ENCODE measurements around the gene DPP7.
A peak's percentile ranks its signal among the peaks of the same experiment; 100 is the strongest.
"Not testable (repeated sequence)": the region's sequence is repeated elsewhere in the genome, so short reads cannot be mapped to it uniquely, and the experiment has no call there.

Gene DPP7

DNA sequence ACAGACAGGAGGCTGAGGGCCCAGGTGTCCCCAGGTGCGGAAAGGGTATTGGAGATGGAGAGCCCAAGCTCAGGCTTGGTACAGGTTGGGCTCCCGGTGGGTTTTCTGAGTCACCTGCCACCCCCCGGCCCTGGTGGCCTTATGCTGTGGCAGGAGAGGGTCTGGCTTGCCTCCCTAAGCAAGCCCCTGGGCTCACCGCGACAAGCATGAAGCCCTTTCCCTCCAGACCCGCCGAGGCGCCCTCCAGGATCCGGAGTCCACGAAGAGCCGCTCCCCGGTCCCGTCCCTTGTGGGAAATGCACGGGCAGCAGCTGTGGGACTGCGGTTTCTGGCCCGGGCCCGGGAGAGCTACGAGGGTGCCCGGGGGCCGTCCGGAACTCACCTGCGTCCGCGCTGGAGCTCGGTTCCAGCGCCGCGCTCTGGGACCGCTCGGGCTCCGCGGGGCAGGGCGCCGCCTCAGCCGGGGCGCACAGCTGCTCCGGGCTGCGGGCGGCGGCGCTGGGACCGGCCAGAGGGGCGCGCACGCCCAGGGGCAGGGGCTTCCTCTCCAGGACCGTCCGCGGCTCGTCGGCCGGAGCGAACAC is 44.9 kb downstream of the DPP7 start:
- DNase-seq: no peak

DNA sequence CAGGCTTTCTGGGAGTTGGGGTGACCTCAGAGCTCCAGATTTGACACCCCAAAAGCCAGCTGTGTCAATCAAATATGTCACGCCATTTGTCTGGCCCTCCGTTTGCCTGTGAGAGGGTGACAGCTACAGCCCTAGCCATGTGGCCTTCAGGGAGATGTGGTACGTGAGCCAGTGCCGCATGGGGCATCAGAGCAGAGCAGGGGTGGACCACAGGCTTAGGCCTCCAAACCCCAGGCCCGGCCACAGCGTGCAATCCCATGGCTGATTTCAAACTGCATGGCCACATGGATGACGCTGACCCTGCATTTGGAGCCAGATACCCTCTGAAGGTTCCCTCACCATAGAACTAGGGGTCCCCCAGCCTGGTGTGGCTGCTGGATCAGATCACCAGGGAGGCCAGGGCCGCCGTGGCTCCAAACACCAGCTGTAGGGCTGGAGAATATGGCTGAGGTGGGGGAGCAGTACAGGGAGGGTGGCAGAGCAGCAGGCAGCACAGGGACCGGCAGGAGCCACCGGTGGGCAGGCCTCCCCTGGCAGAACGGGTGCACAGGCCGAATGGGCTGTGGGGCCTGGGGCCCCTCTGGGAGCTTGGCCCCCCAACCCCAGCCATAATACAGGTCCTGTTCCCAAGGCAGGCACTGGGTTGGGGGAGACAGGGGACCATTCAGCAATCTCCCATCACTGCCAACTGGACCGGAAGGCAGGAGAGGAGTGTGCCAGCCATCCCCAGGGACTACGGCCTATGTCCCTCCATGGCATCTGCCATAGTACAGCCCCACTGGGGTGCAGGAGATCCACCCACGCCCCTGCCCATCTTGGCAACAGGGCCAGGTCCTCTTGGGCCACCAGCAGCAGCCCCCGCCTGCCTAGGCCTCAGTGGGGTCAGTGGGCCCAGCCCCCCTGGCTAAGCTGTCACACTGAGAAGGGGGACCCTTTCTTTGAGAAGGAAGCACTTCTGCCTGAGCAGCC is 45.7 kb downstream of the DPP7 start:
- no peak for DNase-seq

DNA sequence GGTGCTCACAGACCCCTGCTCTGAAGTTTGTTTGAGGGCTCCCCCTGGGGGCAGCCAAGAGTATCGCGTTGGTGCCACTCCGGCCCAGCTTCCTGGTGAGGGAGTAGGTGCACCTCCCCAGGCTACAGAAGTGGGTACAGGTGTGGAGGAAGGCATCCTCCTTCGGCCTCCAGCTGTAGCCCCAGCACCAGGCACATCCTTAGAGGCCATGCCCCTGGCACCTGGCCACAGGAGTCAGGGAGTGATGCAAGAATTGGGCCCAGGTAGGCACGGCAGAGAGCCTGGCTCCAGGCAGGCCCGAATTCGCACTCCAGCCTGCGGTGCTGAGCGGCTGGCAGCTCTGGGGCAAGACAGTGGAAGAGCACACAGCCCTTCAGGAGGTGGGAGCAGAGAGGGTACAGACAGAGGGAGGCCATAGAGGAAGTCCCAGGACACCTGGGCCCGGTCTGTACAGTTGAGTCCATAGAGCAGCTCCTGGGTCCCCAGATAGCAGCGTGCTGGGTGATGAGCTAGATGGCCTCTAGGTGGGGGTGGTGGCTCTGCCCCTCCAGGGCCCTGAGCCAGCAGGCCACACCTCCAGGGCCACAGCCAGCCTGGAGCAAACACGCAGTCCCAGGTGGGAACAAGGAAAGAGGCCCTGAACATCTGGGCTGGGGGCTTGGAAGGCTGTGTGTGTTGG is 46.5 kb downstream of the DPP7 start:
- DNase-seq: peak; percentile 81 to 82

DNA sequence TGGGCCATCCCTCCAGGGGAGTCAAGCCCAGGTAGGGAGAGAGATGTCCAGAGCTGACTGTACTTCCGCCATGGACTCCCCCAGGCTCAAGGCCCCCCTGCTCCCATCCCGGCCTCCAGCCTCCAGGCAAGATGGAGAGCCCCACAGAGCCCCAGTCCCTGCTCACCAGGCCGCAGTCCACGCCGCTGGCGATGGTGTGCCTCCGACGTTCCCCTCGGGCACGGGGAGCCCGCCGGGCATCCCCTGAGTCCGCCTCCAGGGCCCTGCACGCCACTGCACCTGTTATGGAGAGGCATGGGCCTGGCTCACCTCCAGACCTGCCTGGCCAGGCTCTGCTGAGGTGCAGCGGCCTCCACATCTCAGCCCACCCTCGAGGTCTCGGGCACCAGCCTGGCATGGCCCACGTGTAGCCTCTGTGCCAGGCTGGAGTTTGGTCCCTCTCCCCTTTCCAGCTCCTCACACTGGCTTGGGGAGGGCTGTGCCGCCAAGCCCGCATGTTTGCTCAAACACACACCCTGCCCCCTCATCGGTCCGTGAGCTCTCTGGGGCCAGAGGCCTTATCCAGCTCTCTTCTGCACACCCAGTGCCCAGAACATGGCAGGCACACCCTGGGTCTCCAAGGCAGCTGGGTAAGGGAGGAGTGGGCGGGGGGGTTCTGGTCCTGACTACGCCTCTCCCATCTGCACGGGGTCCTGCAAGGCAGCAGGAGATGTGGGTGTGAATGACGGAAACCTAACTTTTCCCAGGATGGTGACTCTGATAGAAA is 48.3 kb downstream of the DPP7 start:
- no peak for DNase-seq

DNA sequence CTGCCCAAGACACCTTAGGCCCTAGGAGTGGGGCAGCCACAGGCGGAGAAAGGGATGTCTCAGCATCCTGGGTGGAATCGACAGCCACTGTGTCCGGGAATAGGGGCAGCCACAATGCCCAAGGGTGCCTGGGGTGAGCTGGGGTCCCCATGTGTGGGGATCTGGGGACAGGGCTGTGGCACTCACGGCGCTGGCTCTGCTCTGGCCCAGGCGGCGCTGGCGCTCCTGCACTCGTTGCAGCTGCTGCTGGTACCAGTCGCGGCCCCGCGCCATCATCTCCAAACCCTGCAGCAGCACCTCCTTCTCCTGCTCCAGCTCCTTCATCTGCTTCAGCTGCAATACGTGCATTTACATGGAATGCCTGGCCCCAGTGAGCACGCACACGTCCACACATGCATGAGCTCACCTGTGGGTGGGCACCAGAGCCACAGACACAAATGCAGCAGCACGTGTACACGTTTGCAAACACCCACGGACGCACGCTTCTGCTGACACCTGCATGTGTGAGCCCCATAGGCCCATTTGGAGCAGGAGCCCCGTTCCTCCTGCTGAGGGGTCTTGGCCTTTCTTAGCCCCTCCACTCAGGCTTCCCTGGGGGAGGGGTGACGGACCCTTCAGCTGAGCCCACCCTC is 49.1 kb downstream of the DPP7 start:
- DNase-seq: no peak

DNA sequence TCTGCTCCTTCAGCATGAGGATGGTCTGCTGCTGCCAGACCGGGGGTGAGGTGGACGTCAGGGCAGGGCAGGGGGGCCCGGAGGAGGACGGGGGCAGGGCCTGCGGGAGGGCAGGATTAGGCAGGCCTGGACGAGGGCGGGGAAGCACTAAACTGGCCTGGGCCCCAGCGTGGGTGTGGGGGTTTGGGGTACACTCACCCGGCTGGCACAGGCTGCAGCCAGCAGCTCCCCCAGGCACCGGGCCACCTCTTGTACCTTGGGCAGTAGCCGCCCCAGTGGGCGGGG is 49.7 kb downstream of the DPP7 start:
- DNase-seq: no peak

DNA sequence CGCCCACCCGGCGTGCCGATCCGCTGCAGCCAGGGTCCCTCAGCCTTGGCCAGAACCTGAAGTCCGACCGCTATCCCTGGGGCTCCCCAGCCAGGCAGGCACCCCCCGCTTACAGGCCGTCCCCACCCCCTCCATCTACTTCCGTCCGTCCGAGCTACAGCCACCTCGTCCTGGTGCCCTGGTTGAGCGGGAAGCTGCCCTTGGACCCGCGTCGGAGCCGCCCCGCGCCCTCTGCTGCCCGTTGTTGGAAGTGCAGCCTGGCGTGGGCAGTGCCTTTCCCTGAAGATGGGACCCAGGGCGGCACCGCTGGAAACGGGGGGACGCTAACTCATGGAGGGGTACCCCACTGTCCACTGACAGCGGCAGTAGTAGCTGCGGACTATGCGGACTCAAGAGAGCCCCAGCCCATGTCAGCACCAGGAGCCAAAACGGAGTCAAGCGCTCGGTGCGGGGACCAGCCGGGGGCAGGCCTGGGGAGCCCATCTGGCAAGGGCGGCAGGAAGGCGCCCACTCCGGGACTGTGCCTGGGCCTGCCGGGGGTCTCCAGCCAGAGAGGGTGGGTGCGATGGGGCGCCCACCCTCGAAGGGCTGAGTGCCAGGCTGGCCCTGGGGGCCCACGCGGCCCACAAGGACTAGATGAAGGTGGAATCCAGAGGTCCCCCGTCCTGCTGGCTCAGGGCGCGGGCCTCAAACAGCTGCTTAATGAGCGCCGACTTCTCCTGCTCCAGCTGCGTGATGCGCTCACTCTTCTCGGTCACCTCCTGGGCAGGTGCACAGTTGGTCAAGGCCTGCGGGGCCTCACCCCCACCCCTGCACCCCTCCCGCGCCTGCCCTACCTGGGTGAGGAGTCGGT is 50.3 kb downstream of the DPP7 start:
- peak; percentile 67 to 70 for DNase-seq

DNA sequence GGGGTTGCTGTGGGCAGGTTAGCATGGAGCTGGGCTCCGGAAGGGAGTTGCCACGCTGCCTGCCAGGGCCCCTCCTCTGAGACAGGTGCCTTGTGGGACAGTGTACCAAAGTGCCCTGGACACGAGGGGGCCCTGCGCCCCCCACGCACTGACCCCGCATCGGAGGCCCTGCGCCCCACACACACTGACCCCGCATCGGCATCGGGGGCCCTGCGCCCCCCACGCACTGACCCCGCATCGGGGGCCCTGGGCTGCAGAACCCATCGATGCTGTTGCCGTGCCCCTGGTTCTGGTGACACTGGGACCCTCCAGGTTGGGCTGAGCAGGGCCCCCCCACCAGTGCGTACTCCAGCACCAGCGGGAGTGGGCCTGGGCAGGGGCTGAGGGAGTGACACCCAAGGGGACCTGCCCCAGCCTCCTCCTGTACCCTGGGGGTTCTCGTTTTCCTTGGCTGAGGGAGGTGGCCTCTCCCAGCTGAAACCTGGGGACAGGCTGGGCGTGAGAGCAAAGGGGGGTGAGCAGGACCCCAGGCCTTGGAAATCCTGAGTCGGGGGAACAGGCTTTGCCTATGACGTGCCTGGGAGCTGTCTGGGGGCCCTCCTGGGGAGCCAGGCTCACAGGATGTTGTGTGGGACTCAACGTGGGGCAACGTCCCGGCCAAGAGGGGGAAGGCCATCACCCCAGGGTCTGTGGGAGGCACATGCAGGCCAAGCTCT is 51.1 kb downstream of the DPP7 start:
- DNase-seq: no peak

DNA sequence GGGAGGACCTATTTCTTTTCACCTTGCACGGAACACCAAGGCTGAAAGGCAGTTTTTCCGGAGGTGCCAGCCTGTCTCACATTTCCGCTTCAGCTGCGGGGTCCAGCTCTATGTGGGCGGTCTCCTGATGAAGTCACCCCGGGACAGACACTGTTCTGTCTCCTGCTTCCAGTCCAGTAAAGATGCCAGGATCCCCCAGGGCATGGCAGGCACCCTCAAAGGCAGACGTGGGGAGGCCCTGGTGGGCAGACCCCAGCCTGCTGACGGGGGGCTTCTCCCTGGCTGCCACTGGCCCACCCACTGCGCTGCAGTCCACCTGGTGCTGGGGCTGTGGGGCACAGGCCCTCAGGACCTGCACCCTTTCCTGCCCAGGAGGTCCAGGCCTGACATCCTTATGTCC is 51.7 kb downstream of the DPP7 start:
- not testable (repeated sequence) for DNase-seq

DNA sequence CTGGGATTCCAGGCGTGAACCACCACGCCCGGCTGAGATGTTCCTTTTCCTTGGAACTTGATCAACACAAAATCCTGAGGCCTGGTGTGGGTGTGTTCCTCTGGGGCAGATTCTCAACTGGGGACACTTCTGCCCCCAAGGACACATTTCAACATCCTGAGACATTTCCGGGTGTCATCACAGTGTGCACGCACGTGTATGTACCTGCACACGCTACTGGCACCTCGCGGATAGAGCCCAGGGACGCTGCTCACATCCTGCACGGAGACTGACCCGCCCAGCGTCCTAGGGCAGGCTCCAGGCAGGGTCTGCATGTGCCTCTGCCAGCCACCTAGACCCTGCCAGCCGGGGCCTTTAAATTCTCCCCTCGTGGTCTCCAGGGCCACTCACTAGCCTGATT is 52.1 kb downstream of the DPP7 start:
- no peak for DNase-seq

All from inflammatory macrophage (primary cell).